NCI-H2081 treated with DMSO at 0.1 percent for 48 hours (cell line): ENCODE data around the gene CCDC191.
A peak's percentile ranks its signal among the peaks of the same experiment; 100 is the strongest.

Experiments
- DNase-seq: peaks from one replicate; lab custom pipeline; 2025; lab: John Stamatoyannopoulos, UW

The CCDC191 gene

GRCh38 chr3:114056130-114057010 is at the start of gene CCDC191, which contains the start of gene QTRT2:
TSS of gene CCDC191 (minus strand) at chr3:114056526. CDS start at chr3:114056466, 60 bp downstream.
TSS of gene QTRT2 (plus strand) at chr3:114056737. CDS start at chr3:114065258, 8,521 bp downstream.
- DNase-seq: peak; percentile 96

GRCh38 chr3:114104414-114104813 is 48.1 kb upstream of the CCDC191 start:
- no peak for DNase-seq

GRCh38 chr3:114103858-114104257 is 47.5 kb upstream of the CCDC191 start:
- no peak for DNase-seq

- DNase-seq: no peak
Observed at GRCh38 chr3:114103181-114103580, 46.9 kb upstream of the CCDC191 start.

GRCh38 chr3:114101101-114101500 is 44.8 kb upstream of the CCDC191 start:
- DNase-seq: no peak

GRCh38 chr3:114095796-114096195 is 39.5 kb upstream of the CCDC191 start:
- DNase-seq: no peak

GRCh38 chr3:114093596-114093995 is 37.3 kb upstream of the CCDC191 start:
- no peak for DNase-seq

- no peak for DNase-seq
Observed at GRCh38 chr3:114093016-114093380, 36.7 kb upstream of the CCDC191 start.

GRCh38 chr3:114092151-114093015 is 36.1 kb upstream of the CCDC191 start:
- no peak for DNase-seq

- no peak for DNase-seq
Observed at GRCh38 chr3:114089675-114090074, 33.3 kb upstream of the CCDC191 start.

GRCh38 chr3:114086356-114086755 is 30.0 kb upstream of the CCDC191 start:
- no peak for DNase-seq

GRCh38 chr3:114083112-114083511 is 26.8 kb upstream of the CCDC191 start:
- DNase-seq: no peak

- DNase-seq: no peak
Observed at GRCh38 chr3:114081037-114081436, 24.7 kb upstream of the CCDC191 start.

- DNase-seq: no peak
Observed at GRCh38 chr3:114080201-114080600, 23.9 kb upstream of the CCDC191 start.

- DNase-seq: no peak
Observed at GRCh38 chr3:114079761-114080160, 23.4 kb upstream of the CCDC191 start.

- DNase-seq: no peak
Observed at GRCh38 chr3:114078126-114078525, 21.8 kb upstream of the CCDC191 start.

- no peak for DNase-seq
Observed at GRCh38 chr3:114076711-114077110, 20.4 kb upstream of the CCDC191 start.

- no peak for DNase-seq
Observed at GRCh38 chr3:114071786-114072185, 15.5 kb upstream of the CCDC191 start.

- no peak for DNase-seq
Observed at GRCh38 chr3:114068336-114068735, 12.0 kb upstream of the CCDC191 start.

GRCh38 chr3:114067804-114068203 is 11.5 kb upstream of the CCDC191 start:
- no peak for DNase-seq

GRCh38 chr3:114060906-114061655 is 4.8 kb upstream of the CCDC191 start:
- DNase-seq: no peak

- DNase-seq: no peak
Observed at GRCh38 chr3:114058646-114059045, 2.3 kb upstream of the CCDC191 start.
